ENCODE results near the gene RNASEH2B.

GRCh38 chr13:50934735-50935435 lies 25.3 kb downstream of the RNASEH2B start:
- TF ChIP-seq CTCF (IDR thresholded peaks at IDR 0.05) (no peak), POLR2A (IDR thresholded peaks at IDR 0.05) (no peak)
